K562 (cell line): ENCODE results near the gene DRC3. TPM values are rescaled to one million over a fixed set of nuclear protein-coding genes. Genes with fewer than 3 reads are reported as not detected.

ENCODE experiments used
- BCL6 ChIP-seq: fragments of 250-450 bp; sonication (Bioruptor Pico); IDR thresholded peaks from 2 replicates; pipeline ENCODE4 v1.4.0; 2020
- CHD1 ChIP-seq: fragments of 200-600 bp; sonication (generic); IDR thresholded peaks from one replicate; pipeline ENCODE4 v1.6.1; 2012; ENCODE audit warnings: mild to moderate bottlenecking, moderate library complexity, low read length, inconsistent platforms
- PKNOX1 ChIP-seq: fragments of 450-650 bp; IDR thresholded peaks from 2 replicates; pipeline ENCODE4 v1.6.1; 2016
- SAFB2 ChIP-seq: fragments of 200-400 bp; formaldehyde crosslinking; IDR thresholded peaks from 2 replicates; pipeline ENCODE4 v1.6.1; 2018; ENCODE audit warnings: borderline replicate concordance, low read length, low read depth, moderate library complexity; ENCODE audit not compliant: severe bottlenecking
- SP2 ChIP-seq: IDR thresholded peaks from 2 replicates; pipeline ENCODE4 v1.6.1; 2011; ENCODE audit warnings: mild to moderate bottlenecking, low read depth, low read length, moderate library complexity; ENCODE audit not compliant: poor library complexity, severe bottlenecking; ENCODE audit errors: extremely low read depth
- TFAP4 ChIP-seq: sonication (generic); formaldehyde crosslinking; IDR thresholded peaks from 2 replicates; pipeline ENCODE4 v1.8.0; 2022; ENCODE audit warnings: missing genetic modification reagents, mild to moderate bottlenecking, moderate library complexity, borderline replicate concordance
- VEZF1 ChIP-seq: fragments of 200-800 bp; sonication (Bioruptor generic); IDR thresholded peaks from 2 replicates; pipeline ENCODE4 v1.6.1; 2017; ENCODE audit warnings: missing genetic modification characterization, missing compliant biosample characterization
- ZC3H11A ChIP-seq: IDR thresholded peaks from 2 replicates; pipeline ENCODE4 v1.6.1; 2012; ENCODE audit warnings: low read depth, low read length, improper control_type of control experiment
- ZNF324 ChIP-seq: fragments of 250-450 bp; sonication (Bioruptor Pico); IDR thresholded peaks from 2 replicates; pipeline ENCODE4 v1.4.0; 2020; ENCODE audit warnings: mild to moderate bottlenecking
- ZNF431 ChIP-seq: sonication (generic); formaldehyde crosslinking; IDR thresholded peaks from 2 replicates; pipeline ENCODE4 v1.8.0; 2022; ENCODE audit warnings: mild to moderate bottlenecking, missing genetic modification reagents
- polyA plus RNA-seq, 8 experiments: library from polyadenylated mRNA; depleted of rRNA in 4 of 8; stranded (reverse) in 5 of 8; unstranded in 3 of 8; fragments of >200 nt; fragmentation: Nextera tagmentation in 2 of 8; fragmentation: Illumina TruSeq in 1 of 8; extraction: Ambion mirVana in 2 of 8; extraction: Trizol in 1 of 8; gene quantifications; 2 replicates each; pipeline versions ENCODE4 v1.2.1 to v1.2.3, GENCODE V29; 2011 to 2014; ENCODE audit warnings: inconsistent platforms in 1 of 8, missing spikeins in 1 of 8
- total RNA-seq, 7 experiments: library from RNA; depleted of rRNA in 6 of 7; stranded (reverse); fragments of >200 nt in 6 of 7; fragmentation: Illumina TruSeq in 2 of 7; extraction: Trizol in 2 of 7; gene quantifications; 2 replicates each; pipeline versions ENCODE4 v1.2.1 to v1.2.3, GENCODE V29; 2011 to 2021; ENCODE audit warnings: low replicate concordance in 1 of 7
- TF ChIP-seq, protein P1 (sequence below): fragments of 200-600 bp; sonication (generic); IDR thresholded peaks from one replicate; pipeline ENCODE4 v1.6.1; 2012; ENCODE audit warnings: mild to moderate bottlenecking, low read depth, low read length, inconsistent platforms

The DRC3 gene
- total and polyA plus RNA-seq, 9 of the 15 experiments (the other 6 are each of a cell fraction or from before 2014, with no cell fraction given) = 0.10 to 0.84 (median 0.30) TPM; not detected in 3

DNA sequence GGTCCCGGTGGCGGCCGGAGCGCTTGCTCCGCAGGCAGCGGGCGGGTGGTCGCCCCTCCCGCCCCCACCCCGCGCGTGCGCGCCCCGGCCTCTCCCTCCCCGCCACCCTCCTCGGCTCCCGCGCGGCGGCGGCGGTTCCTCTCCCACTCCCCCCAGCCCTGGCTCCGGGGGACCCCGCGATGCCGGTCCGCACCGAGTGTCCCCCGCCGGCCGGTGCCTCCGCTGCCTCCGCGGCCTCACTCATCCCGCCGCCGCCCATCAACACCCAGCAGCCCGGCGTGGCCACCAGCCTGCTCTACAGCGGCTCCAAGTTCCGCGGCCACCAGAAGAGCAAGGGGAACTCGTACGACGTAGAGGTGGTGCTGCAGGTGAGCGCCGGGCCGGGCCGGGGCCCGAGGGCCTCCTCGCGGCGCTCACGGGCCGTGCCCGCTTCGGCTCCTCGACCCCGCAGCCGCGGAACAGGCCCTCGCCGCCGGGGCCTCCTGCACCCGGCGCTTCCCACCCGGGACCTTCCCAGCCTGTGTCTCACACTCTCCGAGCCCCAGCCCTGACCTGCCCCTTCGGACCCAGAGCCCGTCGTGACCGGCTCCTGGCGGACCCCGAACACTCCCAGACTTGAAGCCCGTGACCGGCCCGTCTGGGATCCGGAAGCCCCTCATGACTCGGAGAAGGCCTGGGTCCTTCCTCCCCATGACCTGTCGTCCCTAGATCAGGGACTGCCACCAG is 67.0 kb downstream of the DRC3 start (continued):
- TF ChIP-seq, protein P1, sequence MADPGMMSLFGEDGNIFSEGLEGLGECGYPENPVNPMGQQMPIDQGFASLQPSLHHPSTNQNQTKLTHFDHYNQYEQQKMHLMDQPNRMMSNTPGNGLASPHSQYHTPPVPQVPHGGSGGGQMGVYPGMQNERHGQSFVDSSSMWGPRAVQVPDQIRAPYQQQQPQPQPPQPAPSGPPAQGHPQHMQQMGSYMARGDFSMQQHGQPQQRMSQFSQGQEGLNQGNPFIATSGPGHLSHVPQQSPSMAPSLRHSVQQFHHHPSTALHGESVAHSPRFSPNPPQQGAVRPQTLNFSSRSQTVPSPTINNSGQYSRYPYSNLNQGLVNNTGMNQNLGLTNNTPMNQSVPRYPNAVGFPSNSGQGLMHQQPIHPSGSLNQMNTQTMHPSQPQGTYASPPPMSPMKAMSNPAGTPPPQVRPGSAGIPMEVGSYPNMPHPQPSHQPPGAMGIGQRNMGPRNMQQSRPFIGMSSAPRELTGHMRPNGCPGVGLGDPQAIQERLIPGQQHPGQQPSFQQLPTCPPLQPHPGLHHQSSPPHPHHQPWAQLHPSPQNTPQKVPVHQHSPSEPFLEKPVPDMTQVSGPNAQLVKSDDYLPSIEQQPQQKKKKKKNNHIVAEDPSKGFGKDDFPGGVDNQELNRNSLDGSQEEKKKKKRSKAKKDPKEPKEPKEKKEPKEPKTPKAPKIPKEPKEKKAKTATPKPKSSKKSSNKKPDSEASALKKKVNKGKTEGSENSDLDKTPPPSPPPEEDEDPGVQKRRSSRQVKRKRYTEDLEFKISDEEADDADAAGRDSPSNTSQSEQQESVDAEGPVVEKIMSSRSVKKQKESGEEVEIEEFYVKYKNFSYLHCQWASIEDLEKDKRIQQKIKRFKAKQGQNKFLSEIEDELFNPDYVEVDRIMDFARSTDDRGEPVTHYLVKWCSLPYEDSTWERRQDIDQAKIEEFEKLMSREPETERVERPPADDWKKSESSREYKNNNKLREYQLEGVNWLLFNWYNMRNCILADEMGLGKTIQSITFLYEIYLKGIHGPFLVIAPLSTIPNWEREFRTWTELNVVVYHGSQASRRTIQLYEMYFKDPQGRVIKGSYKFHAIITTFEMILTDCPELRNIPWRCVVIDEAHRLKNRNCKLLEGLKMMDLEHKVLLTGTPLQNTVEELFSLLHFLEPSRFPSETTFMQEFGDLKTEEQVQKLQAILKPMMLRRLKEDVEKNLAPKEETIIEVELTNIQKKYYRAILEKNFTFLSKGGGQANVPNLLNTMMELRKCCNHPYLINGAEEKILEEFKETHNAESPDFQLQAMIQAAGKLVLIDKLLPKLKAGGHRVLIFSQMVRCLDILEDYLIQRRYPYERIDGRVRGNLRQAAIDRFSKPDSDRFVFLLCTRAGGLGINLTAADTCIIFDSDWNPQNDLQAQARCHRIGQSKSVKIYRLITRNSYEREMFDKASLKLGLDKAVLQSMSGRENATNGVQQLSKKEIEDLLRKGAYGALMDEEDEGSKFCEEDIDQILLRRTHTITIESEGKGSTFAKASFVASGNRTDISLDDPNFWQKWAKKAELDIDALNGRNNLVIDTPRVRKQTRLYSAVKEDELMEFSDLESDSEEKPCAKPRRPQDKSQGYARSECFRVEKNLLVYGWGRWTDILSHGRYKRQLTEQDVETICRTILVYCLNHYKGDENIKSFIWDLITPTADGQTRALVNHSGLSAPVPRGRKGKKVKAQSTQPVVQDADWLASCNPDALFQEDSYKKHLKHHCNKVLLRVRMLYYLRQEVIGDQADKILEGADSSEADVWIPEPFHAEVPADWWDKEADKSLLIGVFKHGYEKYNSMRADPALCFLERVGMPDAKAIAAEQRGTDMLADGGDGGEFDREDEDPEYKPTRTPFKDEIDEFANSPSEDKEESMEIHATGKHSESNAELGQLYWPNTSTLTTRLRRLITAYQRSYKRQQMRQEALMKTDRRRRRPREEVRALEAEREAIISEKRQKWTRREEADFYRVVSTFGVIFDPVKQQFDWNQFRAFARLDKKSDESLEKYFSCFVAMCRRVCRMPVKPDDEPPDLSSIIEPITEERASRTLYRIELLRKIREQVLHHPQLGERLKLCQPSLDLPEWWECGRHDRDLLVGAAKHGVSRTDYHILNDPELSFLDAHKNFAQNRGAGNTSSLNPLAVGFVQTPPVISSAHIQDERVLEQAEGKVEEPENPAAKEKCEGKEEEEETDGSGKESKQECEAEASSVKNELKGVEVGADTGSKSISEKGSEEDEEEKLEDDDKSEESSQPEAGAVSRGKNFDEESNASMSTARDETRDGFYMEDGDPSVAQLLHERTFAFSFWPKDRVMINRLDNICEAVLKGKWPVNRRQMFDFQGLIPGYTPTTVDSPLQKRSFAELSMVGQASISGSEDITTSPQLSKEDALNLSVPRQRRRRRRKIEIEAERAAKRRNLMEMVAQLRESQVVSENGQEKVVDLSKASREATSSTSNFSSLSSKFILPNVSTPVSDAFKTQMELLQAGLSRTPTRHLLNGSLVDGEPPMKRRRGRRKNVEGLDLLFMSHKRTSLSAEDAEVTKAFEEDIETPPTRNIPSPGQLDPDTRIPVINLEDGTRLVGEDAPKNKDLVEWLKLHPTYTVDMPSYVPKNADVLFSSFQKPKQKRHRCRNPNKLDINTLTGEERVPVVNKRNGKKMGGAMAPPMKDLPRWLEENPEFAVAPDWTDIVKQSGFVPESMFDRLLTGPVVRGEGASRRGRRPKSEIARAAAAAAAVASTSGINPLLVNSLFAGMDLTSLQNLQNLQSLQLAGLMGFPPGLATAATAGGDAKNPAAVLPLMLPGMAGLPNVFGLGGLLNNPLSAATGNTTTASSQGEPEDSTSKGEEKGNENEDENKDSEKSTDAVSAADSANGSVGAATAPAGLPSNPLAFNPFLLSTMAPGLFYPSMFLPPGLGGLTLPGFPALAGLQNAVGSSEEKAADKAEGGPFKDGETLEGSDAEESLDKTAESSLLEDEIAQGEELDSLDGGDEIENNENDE = no peak
- TF ChIP-seq BCL6 (CRISPR knock-in tag) = no peak
- no peak for TF ChIP-seq PKNOX1
- TF ChIP-seq TFAP4 (CRISPR knock-in tag) = no peak
- peak; percentile 51 for TF ChIP-seq CHD1
- no peak for TF ChIP-seq ZC3H11A
- TF ChIP-seq ZNF324 = no peak
- no peak for TF ChIP-seq SAFB2
- peak; percentile 77; the same call in 1 of the 2 replicates for TF ChIP-seq VEZF1
- no peak for TF ChIP-seq ZNF431
- TF ChIP-seq SP2 = no peak
